DLD1 (cell line): Measurements from ENCODE around the gene LYPD6.

ENCODE experiments used
- in situ Hi-C: cut with HindIII; loops from 2 replicates; pipeline ENCODE4 v1.10.0; 2017; ENCODE audit warnings: low sequenced_read_pairs

LYPD6 gene

DNA sequence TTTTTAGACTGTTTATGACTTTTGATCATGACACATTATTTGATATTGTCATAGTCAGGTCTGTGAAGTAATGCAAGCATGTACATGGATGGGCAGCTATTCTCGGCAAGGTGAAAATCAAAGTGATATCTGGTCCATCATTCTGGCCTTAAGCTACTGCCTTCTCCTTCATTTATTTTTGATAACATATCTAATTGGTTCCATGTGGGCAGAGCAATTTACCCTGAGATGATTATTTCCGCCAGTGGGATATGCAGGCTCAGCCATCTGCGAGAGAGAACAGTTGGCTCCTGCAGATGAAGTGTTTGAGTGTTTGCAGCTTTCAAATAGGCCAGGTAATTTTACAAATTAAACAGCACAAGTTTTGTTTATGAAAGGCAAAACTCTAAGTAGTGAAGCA lies 116.4 kb downstream of the LYPD6 start:
- in situ Hi-C loops, result no loop called here

DNA sequence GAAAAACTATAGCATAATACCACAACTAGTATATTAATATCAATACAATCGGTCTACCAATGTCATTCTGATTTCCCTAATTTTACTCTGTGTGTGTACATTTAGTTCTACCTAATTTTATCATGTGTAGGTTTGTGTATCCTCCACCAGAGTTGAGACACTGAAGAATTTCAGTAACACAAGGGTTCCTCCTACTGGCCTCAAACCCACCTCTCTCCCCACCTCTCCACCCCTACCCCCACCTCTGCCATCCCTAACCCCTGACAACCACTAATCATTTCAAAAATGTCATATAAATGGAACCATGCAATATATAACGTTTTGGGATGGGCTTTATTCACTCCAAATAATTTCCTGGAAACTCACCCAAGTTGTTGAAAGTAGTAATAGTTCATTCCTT lies 117.9 kb downstream of the LYPD6 start:
- in situ Hi-C loops, result no loop called here

DNA sequence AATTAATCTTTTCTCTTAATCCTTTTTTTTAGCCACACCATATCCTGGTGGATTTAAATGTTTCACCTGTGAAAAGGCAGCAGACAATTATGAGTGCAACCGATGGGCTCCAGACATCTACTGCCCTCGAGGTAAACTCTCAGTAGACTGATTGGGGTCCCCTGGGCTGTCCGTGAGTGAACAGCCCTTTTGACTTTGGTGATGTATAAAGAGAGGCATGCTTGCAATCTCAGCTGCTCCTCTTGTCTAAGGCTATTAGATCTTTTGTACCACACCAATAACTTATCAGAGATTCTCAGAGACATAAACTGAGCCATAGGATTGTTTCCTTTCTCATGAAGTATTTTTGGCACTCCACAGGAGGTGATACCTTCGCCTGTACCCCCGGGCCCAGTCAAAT lies 118.6 kb downstream of the LYPD6 start:
- in situ Hi-C loops, result no loop called here

DNA sequence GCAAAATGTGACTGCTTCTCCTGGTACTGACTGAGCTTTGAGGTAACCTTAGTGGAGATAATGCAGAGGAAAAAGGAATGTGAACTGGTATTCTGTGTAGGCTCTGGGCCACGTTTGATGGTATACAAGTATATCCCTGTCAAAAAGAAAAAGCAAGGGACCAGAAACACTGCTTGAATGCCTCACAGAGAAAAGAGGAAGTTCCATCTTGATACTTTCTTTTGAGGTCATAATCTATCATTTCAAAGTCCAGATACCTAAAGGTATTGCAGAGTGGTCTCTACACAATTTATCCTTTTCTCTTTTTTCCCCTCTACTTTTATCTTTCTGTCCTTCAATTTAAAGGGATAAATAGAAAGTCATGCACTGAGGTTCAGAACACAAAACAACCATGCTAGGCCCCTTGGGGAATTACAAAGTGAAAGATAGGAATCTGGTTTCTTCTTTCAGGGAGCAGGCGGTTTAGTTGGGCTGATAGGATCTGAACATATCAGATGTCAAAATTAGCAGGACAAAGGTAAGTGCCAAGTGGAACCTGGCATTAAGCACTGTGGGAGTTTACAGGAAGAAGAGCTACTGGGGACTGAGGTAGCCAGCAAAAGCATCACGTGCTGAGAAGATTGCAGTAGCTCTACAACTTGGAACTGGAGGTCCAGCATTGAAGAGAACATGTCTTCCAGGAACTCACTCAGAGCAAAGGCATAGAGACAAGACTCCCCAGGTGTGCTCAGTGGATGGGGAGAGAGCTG lies 121.2 kb downstream of the LYPD6 start:
- in situ Hi-C loops, result no loop called here

DNA sequence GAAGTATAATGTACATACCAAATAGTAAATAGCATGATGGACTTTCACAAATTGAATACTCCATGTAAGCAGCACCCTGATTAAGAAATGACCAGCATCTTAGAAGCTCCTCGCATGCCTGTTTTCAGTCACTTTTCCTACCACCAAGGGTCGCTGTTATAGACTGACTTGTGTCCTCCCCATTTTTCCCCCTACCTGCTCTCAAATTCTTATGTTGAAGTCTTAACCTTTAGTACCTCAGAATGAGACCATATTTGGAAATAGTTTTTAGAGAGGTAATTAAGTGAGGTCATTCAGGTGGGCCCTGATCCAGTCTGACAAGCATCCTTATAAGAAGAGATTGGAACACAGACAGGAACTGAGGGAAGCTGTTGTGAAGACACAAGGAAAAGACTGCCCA lies 125.9 kb downstream of the LYPD6 start:
- in situ Hi-C loops, result no loop called here

DNA sequence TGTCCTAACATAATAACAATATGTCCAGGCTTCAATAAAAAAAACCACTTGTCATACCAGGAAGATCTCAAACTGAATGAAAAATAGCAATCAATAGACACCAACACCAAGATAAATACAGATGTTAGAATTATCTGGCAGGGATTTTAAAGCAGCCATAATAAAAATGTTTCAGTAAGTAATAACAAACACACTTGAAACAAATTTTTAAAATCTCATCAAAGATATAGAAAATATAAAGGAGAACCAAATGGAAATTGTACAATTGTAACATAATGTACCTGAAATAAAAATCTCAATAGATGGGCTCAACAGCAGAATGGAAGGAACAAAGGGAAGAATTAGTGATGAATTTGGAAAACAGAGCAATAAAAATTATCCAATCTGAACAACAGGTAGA lies 128.1 kb downstream of the LYPD6 start:
- in situ Hi-C loops, result no loop called here

DNA sequence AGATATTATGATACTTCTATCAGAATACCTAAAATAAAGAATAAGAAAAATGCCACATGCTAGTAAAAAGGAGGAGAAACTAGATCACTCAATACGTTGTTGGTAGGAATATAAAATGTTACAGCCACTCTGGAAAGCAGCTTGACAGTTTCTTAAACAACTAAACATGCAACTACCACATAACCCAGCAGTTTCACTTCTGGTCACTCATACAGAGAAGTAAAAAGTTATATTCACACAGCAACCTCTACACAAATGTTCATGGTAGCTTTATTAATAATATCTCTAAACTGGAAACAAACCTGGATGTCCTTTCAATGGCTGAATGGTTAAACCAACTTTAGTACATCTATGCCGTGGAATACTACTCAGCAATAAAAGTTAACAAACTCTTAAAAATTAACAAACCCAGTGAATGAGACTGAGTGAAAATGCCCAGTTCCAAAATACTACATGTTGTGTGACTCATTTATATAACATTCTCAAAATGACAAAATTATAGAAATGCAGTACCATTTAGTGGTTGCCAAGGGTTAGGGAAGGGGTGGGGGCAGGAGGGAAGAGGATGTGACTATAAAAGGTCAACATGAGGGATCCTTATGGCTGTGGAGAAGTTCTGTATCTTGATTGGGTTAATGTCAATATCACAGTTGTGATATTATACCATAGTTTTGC lies 133.1 kb downstream of the LYPD6 start:
- in situ Hi-C loops, result no loop called here

DNA sequence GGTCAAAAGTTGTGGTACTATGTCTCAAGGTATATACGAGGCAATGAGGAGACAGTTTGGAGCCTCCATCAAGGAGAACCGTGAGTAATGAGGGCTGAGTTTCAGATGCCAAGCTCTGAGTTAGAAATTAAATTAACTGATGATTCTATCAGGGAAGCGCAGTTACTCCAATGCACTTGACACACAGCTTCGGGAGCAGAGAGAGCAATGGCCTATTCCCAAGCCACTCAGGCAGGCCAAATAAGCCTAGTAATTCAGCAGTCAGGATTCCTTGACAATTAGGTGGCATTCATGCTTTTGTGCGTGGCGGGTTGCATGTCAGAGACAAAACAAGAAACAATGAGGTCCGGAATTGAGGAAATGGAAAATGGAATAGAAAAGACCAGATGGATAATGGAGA lies 134.0 kb downstream of the LYPD6 start:
- in situ Hi-C loops, result no loop called here

DNA sequence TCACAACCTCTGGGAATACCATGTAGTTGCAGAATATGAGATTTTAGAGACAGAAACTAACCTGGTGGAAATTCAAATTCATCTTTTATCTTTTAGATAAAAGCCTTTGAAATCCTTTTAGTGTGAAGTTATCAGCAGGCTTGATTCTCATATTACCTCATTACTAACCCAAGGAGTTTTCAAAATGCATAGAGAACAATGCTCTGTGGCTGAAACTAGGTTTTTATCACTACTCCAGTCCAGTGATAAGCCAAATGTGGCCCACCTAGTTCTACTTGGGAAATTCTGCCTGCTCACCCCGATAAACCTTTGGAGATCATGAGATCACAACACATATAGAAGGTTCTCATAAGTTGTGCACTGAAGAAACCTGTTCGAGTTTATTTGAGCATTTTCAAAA lies 135.5 kb downstream of the LYPD6 start:
- in situ Hi-C loops, result no loop called here

DNA sequence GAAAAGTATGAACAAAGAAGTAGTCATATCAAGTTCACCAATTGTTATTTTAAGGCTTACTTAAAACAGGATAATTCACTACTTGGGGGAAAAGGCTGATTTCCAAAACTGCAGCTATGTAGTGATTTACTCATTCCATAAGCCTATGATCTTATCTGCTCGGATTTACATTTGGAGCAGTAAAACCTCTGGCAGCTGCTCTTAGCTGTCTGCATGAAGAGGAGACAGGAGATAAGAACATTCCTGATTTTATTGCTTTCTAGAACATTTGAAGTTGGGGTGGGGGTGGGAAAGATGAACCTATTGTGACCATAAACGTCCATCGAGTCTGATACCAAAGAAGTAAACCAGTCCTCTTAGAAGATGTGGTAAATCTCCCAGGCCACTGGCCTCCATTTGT lies 136.2 kb downstream of the LYPD6 start:
- in situ Hi-C loops, result no loop called here

DNA sequence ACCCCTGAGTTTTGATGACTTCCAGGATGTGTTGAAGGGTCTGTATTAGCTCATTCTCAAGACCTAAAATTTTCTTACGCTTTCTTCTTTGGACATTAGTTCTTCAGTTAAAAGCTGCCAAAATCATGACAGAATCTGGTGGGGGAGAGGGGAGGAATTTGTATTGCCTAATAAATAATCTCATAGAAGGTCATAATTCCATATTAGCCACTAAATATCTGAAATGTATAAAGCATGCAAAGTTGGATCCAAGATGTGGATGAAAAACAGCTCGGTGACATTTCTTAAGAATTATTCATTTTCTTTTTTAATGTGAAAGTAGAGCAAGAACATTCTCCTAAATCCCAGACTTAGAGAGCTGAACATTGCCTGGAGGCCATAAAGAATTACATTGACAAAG lies 137.0 kb downstream of the LYPD6 start:
- in situ Hi-C loops, result no loop called here

DNA sequence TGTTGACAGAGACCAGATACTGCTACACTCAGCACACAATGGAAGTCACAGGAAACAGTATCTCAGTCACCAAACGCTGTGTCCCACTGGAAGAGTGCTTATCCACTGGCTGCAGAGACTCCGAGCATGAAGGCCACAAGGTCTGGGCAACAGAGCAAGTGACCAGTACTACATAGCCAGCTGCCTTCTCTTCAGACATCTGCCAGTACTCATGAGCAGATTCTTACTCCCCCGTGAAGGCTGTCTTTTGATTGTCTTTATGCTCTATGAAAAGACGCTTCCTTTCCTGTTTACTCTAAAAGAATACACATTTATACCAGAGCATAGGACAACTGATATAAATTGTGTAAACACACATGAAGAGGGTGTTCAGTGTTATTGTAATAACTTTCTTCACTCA lies 138.2 kb downstream of the LYPD6 start:
- in situ Hi-C loops, result no loop called here

DNA sequence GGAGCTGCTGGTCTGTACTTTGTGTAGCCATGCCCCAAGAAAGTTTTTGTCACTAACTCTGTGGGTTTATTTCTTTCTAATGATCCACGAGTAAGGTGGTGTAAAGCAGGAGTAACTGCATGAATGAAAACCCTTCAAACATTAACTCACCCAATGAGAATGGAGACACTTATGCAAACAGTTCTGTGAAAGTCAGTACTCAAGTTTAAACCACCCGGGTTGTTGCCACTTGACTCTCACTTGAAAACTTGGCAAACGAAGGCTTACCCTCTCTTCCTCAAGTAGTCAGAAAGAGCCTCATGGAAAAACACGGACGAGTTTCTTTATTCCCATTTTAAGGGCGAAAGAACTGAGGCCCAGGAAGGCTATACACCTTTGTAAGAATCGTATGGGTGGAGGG lies 139.7 kb downstream of the LYPD6 start:
- in situ Hi-C loops, result no loop called here

DNA sequence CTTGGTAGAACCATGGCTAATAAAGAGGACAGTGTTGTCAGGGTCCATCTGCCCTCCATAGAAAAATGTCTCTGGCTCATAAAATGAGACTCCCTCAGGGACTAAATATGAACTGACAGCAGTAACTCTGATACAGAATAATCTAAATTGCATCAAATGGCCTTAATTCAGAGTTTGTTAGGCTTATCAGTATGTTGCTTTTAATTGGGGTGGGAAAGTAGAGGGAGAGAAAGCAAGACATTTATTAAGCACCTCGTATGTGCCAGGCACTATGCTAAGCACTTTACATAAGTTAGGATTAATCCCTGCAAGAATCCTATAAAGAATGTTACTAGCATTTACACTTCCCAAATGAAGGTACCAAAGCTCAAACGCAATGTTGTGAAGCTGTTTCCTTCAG lies 142.0 kb downstream of the LYPD6 start:
- in situ Hi-C loops, result no loop called here

DNA sequence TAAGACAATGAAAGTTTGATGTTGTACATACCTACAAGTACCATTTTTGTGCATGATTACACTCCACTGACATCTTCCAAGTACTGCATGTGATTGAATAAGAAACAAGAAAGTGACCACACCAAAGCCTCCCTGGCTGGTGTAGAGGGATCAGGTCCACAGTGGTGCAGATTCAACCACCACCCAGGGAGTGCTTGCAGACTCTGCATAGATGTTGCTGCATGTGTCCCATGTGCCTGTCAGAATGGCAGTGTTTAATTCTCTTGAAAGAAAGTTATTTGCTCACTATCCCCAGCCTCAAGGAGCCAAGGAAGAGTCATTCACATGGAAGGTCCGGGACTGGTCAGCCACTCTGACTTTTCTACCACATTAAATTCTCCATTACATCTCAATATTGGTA lies 142.7 kb downstream of the LYPD6 start:
- in situ Hi-C loops, result no loop called here

DNA sequence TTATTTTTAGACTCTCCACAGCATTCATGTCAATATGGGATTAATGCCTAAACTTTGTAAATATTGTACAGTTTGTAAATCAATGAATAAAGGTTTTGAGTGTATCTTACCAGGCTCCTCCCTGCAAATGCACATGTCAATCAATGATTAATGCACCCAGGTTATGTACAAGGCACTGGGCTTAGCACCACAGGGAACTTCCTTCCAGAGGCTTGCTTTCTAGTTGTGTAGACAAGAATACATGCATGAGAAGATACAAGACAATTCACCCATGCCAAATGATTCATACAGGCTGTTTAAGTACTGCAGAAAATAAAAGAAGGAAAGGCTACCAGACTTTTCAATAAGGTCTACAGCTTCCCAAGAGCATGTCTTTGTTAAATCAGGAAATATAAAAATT lies 143.1 kb downstream of the LYPD6 start:
- in situ Hi-C loops, result no loop called here

DNA sequence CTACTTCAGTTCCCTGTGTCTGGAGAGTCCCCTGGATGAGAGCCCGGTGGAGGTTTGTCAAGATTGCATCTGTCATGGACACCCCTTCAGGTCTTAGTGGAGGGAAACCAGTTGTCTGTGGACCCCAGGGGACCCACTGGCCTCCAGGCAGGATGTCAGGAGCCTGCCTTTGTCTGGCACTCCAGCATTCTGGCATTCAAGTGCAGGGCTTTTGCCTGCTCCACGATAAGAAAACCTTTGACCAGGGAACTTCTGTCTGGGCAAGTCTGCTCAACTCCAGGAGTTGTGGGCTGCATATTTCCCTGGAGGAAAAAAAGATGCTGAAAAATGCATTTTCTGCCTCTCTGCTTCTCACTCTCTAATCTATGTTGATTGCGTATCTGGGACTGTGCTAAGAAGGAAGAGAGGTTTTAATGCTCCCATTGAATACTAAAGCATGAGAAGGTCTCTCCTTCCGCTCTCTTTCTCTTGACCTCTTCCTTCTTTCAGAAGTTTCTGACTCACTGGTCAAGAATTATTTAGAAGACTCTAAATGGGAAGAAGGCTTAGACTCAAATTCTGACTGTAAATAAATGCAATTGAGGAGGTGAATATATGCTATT lies 152.7 kb downstream of the LYPD6 start:
- in situ Hi-C loops, result no loop called here

DNA sequence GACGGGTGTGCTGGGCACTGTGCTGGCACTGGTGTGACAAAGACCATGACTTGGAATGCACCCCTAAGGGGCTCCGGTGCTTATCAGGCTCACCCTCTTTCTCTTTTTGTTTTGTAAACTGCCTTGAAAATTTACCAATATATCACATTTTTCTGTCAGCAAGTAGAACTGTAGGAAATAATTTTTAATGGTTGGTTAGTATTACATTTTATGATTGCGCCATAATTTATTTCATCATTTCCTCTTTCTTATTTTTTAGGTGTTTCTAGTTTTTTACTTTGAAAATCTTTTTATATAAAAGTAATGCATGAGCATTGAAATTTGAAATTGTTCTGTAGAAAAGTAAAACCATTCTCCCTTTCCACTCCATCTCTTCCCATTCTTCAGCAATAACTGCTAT lies 156.3 kb downstream of the LYPD6 start:
- in situ Hi-C loops, result no loop called here

DNA sequence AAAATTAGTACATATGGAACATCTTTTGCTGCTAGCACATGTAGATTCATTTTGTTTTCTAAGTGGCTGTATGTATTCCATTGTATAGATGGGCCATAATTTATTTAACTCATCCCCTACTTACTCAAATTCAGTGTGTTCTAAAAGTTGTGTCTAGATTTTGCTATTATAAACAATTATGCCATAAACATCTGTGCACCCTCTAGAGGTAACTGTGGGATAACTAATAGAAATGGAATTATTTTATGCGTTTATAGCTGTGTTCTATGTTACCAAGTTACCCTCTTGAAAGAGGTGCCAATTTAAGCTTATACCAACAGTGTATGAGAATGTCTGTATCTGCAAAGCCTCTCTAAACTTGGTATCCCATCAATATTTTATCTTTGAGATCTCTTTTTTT lies 156.8 kb downstream of the LYPD6 start:
- in situ Hi-C loops, result no loop called here

DNA sequence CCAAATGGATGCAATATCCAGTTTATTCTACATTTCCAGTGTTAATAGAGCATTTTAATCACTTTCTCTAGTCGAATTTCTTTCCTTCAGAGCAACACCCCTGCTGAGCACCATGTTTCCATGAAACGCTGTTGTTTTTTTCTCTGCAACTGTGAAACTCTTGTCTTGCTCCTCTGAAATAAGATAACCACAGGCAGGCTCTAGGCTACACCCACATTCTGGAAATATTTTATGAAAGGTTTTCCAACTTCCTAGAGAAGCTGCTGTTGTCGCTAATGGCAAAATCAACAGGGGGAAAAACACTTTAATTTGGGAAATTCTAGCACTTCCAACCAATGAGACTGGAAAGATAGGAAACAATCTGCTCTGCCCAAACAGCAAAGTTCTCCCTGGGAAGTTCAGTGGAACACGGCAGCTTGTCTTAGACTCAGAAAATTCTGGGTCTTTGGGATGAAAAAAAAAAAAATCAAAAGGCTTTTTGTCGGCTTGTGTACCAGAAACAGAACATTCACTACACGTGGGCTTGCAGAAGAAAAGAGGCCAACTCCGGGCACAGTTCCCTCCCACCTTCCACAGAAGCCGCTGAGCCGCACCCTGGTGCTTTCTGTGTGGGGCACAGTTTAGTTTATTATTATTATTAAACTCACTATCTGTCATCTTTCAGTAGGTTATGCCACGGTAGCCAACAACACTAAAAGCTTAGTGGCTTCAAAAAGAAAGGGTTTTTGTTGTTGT lies 158.5 kb downstream of the LYPD6 start:
- in situ Hi-C loops, result no loop called here

DNA sequence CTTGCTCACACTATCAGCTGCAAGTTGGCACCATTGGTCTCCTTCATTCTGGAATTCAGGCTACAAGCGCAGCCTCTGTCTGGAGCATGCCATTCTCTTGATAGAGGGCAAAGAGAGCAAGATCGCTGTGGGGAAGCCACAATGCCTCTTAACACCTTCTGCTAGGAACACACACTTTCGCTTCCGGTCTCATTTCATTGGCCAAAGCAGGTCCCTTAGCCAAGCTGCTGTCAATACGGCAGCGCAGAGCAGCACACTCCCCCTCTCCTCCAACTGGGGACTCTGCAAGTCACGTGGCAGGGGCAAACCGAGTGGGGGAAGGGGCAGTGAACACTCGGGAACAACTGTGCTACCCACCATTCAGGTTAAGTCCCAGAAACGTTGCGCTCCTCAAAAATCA lies 159.1 kb downstream of the LYPD6 start:
- in situ Hi-C loops, result no loop called here

DNA sequence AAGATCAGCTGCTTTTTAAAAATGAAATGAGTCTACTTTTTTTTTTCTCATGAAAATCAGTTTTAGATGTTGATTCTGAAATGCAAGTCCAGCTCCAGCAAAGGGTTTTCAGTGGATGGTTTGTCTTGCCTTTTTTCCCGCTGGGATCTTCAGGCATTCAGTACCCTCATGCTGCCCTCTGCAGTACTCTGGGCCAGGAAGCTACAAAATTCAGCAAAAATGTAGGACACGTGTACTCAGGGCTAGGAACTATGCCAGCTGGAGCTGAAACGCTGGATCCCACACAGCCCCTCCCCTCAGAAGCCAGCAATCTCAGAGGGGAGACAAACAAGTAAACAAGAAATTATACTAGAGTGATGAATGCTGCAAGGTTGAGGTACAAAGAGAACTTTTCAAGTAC lies 159.9 kb downstream of the LYPD6 start:
- in situ Hi-C loops, result no loop called here
